ENCODE results near the gene LCE7A.

The LCE7A gene, protein sequence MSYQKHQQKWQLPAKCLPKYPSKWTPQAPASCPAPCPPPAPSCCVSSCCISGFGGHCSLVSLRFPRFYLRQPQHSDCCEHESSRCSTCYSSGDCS

GRCh38 chr1:152859696-152860095 is at the start of gene LCE7A:
LCE7A (plus strand) TSS chr1:152859996; CDS start chr1:152860698, 702 bp downstream.
- no peak for DNase-seq

- no peak for DNase-seq
Measured at GRCh38 chr1:152811050-152811449, 48.7 kb upstream of the LCE7A start.

DNA sequence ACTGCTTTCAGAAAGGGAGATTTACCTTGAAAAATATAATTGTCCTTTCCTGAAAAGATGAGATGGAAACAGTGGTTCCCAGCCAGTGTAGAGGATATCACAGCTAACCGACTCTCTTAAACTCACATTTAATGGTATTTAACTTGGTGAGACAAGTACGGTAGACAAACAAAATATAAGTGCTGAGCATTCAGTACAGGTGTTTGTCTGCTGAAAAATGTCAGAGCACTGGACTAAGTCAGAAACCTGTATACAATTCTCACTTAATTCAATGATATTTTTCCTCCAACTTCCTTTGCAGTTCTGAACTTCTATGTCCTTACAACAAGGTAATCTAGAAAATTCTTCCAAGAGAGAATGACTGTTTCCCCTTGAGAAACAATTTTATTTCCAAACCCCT is 48.1 kb upstream of the LCE7A start, which contains the start of gene LCE1B:
LCE1B (plus strand) TSS at position 301 of the 400 bp plus-strand sequence. CDS start 476 bp downstream, outside the sequence.
- DNase-seq: no peak

- DNase-seq: no peak
Measured at GRCh38 chr1:152817309-152817708, 42.5 kb upstream of the LCE7A start.

GRCh38 chr1:152823294-152823693 is 36.5 kb upstream of the LCE7A start:
- DNase-seq: no peak

DNA sequence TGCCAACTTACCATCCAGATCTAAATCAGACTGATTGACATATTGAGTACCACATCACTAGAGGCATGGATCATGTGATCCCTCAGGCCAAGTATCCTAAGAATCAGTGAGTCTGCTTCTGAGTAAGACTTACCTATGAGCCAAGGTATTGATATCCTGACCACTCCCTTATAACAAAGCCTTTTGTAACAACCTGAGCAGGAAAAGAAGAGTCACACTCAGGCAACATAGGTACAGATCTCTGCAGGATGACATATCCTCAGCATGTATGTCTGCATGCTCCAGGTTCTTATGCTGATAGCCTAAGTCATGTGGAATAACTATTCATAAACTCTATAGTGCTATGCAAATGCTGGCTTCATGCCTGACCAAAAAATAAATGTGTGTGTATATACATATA is 34.8 kb upstream of the LCE7A start:
- no peak for DNase-seq

DNA sequence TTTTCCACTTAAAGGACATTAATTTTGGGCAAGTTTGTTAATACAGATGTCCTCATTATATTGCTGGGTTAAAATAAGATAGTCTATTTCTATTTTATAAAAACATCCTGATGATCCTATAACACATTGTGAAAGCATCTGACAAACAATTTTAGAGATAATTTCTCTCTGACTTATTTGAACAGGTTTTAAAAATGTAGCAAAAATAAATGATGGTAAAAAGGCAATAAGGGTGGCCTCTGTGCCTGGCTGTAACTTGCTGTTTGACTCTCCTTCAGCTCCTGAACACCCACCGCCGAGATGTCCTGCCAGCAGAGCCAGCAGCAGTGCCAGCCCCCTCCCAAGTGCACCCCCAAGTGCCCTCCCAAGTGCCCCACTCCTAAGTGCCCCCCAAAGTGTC is 32.6 kb upstream of the LCE7A start, which contains the start of gene LCE1A:
LCE1A (plus strand) TSS at position 301 of the 400 bp plus-strand sequence; CDS start at position 301, 0 bp downstream.
- no peak for DNase-seq

- DNase-seq: no peak
Measured at GRCh38 chr1:152836870-152837269, 22.9 kb upstream of the LCE7A start.

- DNase-seq: no peak
Measured at GRCh38 chr1:152842556-152842955, 17.2 kb upstream of the LCE7A start, which contains the start of gene LCE6A. LCE6A (plus strand) TSS chr1:152842856; CDS start chr1:152843521, 665 bp downstream.

DNA sequence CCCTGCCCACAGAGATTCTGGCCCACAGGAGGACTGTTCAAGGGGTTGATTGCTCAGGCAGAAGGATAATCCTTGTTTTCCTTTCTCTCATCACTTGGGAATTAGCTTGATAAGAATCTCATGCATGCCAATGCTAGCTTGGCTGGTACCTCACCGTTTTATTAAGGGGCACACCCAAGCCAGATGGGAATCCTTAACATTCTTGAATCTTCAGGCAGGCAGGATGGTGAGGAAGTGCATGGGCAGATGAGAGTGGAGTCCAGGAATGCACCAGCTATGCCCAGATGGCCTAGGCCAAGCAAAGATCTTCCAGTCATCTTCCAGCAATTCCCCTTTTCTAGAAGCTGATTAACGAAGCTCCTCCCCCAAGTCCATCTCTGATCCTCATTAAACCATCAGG is 4.1 kb upstream of the LCE7A start:
- DNase-seq: no peak

DNA sequence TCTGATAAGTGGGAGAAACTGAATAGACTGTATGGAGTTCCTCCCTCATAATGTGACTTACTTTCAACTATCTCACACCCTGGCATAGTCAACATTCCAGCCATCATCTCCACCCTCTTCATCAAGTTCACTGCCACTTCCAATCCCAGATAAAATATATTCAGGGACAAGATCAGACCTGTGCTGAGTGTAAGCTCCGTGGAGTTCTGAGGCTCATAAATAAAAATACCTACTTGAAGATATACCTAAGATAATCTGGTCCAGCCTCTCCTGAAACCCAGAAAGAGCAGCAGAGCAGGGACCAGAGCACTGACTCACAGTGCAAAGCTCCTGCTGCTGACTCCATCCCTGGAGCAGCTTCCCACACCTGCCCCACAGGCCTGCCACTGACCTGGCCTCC is 1.7 kb upstream of the LCE7A start:
- no peak for DNase-seq

DNA sequence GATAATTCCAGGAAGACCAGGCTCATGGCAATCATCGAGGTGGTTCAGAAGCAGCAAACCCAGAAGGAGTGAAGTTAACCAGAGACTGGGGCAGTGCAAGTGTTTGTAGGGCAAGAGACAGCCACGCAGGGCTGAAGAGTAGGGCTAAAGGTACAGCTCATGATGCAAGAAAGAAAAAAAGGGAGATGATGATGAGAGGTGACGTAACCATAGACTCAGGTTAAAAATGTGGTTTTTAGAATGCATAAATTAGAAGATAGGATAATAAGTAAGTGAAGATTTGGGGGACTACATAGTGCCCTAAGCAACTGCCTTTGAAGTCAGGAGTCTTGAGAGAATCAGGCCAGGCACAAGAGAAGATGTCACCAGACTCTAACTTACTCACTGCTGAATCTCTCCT is 333 bp downstream of the LCE7A start:
- DNase-seq: no peak

DNA sequence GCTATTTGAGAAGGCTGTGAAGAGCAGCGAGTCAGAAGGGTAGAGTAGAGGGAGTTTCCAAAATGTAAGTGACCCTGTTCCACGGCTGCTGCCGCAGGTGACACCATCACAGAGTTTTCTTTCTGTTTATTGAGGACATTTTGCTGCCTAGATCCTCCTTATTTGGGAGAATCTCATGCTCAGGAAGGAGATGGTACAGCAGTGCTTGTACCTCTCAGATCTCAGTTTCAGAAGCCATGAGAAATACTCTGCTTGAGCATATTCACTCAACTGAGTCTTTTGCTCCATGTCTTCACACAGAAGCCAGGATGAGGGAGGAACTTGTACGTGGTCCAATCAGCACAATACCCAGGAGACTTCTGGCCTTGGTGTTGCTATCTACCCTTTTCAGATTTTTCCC is 1.6 kb downstream of the LCE7A start:
- DNase-seq: no peak

DNA sequence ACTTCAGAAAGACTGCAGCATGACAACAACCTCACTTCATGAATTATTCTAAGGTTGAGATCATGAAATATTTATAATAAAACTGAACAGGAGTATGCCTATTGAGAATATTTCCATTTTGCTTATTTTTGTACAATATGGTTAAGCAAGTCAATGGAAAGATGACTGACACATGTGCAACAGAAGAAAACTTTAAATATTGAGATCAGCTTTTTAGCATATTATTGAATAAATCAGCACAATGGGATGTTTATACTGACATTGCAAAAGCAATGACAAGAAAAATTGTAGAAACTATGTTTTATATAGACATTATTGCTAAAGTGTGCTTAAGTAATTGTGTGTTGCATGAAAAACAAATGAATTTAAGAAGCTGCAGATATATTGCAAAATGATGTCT is 4.6 kb downstream of the LCE7A start:
- no peak for DNase-seq

- no peak for DNase-seq
Measured at GRCh38 chr1:152866321-152866720, 6.5 kb downstream of the LCE7A start.

- DNase-seq: peak; percentile 63
Measured at GRCh38 chr1:152869808-152870419, 10.1 kb downstream of the LCE7A start.

- DNase-seq: peak; percentile 24
Measured at GRCh38 chr1:152870831-152871730, 11.3 kb downstream of the LCE7A start.

DNA sequence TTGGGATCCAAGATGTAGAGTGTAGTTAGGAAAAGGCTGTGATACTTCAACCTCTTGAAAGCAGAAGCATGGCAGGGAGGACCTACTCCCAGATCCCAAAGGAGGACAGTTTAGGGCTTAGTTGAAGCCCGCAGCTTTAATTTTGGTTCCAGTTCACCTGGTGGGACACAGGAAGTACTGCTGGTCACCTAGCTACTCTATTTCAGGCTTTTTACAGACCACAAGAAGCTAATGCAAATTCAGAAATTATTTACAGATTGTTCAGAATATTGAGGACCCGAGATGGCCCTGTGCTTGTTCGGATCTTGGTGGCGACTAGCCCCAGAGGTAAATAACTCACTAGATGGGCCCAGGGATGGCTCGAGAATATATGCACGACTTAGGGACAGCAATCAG is 11.9 kb downstream of the LCE7A start:
- no peak for DNase-seq

- DNase-seq: no peak
Measured at GRCh38 chr1:152873495-152873894, 13.7 kb downstream of the LCE7A start.

DNA sequence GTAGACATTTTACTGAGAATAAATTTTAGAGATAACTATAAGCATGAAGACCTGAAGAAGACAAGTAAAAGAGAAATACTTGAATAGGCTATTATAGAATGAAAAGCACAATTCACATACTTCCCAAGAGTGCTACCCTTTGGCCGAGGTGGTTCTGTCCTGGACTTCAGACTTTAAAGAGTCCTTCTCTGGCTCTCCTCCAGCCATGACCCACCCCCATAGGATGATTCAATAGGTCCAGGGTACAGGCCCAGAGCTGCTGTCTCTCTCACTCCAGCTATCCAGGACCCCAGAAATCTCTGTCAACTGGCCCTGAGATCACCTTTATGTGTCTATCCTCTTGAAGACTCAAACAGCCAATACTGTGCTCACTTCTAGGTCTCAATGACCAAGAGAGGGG is 17.0 kb downstream of the LCE7A start:
- no peak for DNase-seq

DNA sequence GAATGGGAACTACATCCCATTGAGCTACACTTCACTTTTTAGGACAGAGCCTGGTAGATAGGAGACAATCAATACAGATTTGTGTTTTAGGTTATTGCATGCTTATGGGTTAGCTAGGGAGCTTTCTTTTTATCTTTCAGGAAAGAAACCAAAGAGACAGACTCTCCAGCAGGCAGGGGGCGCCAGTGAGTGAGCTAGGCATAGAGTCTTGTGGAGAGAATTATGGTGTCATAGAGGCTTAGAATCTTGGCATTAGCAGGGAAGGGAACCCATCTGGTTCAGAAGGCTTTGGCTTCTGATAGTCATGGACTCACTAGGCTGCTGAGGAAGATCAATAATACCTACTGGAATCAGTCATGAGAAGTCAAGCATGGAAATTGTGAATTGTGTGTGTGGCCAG is 18.2 kb downstream of the LCE7A start, which contains the start of gene SMCP:
SMCP (plus strand) TSS at position 281 of the 400 bp plus-strand sequence. CDS start 6,101 bp downstream, outside the sequence.
- DNase-seq: no peak

GRCh38 chr1:152879559-152880198 is 19.9 kb downstream of the LCE7A start:
- no peak for DNase-seq

- DNase-seq: no peak
Measured at GRCh38 chr1:152880316-152880715, 20.5 kb downstream of the LCE7A start.

Data from NCI-H1694 treated with DMSO at 0.1 percent for 48 hours (cell line).